D341Med (cell line): ENCODE results near the gene AMMECR1L.
"Not testable (repeated sequence)": the region's sequence is repeated elsewhere in the genome, so short reads cannot be mapped to it uniquely, and the experiment has no call there.

ENCODE experiments used
- DNase-seq: peaks from one replicate; pipeline ENCODE4 v3.0.0; 2012; ENCODE audit warnings: low spot score

AMMECR1L gene

DNA sequence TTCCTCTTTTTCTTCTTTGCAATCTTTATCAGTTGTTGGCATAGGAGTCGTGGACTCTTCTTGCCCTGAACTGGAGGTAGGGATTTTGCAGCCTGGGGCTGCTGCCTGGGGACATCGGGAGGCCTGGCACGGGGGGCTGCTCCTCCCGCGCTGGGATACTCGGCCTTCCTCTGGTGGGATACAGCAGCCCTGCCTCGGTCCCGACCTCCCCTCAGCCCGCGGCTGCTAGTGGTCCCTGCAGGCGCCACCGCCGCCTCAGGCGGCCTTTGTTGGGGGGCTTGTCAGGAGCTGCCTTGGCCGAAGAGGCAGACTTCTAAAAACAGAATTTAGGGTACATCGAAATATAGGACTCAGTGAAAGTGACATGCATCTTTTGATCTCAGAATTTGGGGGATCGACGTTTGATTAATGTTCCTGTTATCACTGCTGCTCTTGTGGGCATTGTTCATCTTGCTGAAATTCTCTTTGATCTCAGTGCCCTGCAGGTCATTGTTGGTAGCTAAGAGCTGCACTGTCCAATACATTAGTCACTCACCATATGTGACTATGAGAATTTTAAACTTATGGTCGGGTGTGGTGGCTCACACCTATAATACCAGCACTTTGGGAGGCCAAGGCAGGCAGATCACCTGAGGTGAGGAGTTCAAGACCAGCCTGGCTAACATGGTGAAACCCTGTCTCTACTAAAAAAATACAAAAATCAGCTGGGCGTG, 44.1 kb downstream of the AMMECR1L start:
- DNase-seq, result no peak

DNA sequence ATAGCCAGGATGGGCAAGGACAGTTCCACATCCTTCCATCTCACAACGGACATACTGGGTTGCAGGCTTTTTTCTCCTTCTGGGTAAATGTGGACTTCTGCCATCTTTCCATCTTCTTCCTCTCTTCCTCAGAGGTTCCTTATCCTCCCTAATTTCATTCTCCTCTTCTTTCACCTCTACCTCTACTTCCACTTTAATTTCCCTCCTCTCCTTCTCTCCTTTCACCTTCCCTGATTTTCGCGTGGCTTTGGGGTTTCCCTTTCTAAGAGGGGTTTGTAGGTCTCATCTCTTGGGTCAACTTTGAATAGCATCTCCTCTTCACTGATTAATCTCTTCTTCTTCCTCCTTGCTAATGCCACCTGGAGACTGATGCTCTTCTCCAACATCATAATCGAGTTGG, 44.9 kb downstream of the AMMECR1L start:
- no peak for DNase-seq

DNA sequence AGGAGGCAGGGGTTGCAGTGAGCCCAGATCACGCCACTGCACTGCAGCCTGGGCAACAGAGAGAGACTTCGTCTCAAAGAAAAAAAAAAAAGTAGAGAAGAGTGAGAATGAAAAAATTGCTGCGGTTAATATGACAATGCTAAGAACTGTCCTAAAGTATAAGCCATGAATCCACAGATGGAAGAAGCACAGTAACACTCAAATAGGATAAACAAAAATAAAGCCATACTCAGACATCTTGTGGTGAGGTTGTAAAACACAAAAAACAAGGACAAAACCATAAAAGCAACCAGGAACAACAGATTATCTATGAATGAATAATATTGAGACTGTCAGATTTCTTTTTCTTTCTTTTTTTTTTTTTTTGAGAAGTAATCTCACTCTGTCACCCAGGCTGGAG, 50.8 kb downstream of the AMMECR1L start:
- DNase-seq, result no peak

DNA sequence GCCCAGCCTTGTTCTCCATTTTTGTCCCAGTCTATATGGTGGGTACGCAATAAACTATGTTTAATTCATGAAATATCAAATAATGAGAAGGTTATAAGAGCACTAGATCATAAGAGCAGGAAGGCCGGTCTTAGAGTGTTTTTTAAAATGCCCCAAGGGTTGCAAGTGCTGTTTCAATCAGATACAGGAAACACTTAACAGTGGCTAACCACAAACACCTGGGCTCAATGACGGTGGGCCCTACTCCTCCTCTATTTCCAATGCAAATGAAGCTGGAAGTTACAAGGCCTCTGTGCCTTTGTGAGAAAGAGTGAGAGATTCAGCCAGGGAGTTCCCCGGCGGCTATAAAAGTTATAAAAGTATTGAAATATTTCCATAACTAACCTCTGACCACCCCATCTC, 55.9 kb downstream of the AMMECR1L start:
- no peak for DNase-seq

DNA sequence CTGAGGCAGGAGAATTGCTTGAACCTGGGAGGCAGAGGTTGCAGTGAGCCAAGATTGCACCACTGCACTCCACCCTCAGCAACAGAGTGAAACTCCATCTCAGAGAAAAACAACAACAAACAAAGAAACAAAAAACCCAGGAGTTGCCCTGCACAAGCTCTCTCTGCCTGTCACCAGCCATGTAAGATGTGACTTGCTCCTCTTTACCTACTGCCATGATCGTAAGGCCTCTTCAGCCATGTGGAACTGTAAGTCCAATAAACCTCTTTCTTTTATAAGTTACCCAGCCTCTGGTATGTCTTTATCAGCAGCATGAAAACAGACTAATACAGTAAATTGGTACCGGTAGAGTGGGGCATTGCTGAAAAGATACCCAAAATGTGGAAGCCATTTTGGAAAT, 59.0 kb downstream of the AMMECR1L start:
- DNase-seq, result not testable (repeated sequence)

DNA sequence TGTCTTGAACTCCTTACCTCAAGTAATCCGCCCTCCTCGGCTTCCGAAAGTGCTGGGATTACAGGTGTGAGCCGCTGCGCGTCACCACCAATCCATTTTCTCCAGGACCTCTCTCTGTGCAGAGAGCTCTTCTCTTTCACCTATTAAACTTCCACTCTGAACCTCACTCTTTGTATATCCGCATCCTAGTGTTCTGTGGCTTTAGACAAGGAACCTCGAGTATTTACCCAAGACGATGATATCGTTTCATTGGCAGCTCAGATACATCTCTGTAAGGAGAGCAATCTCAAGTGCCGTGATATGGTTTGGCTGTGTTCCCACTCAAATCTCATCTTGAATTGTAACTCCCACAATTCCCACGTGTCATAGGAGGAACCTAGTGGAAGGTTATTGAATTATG, 59.7 kb downstream of the AMMECR1L start:
- no peak for DNase-seq

DNA sequence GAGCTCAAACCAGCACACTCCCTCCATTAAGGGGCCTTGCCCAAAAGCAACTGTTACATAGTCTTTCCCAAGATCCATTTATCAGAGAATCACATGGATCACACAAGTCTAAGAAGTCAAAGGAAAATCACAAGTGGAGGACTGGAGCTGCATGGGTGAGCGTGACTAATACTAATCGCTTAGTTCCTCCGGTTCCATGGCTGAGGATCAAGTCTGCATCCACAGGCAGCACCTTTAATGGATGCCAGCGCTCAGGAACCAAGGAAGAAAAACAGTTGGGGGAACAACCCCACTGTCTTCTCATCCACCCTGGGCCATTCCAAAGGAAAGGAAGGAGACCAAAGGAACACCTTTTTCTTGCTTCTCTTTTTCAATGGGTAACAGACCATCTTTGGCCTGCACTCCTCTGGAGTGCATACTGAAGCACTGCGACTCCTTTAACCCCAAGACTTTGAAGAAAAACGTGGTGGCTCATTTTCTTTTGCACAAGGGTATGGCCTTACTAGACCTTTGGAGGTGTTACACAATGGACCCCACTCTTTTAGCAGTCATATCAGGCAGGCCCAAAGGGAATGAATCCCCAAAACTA, 65.6 kb downstream of the AMMECR1L start:
- no peak for DNase-seq

DNA sequence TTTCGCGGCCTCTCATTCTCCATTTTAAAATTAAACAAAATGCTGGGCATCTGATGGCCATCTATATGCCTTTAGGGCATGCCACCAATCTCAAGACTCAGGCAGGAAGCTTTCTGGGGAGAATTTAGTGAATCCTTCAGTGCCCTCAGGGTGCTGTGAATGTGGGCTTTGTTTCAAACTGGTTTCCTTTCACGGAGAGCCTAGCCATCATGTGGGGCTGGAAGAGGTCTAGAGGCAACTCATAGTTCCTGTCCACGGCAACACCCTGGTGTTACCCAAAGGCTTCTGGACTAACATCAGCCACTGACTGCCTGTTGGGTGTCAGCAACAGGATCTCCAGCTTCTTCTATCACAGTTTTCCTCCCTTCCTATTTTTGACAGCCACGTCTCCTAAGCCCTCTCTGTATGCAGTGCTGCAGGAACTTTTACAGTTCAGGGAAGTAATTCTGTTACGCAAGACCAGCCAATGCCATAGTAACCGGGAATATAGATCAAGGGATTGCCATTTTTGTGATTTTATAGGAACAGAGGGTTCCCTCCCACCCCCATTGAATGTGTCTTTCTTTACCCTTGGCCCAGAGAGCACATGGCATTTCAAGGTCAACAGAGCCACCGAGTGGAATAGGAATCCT, 66.8 kb downstream of the AMMECR1L start:
- DNase-seq, result no peak

DNA sequence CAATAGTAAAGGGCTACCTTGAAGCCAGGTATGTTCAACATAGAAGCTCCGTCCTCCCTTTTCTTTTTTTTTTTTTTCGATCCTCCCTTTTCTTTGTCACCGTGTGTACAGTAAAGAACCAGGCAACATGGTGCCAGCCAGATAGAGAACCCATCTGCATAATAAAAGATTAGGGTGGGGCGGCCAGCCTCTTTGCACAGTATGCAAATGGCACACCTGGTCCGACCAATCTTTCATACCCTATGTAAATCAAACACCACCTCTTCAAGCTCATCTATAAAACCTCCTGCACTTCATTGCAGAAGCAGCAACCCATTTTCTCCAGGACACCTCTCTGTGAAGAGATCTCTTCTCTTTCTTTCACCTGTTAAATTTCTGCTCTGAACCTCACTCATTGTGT, 67.5 kb downstream of the AMMECR1L start:
- no peak for DNase-seq

DNA sequence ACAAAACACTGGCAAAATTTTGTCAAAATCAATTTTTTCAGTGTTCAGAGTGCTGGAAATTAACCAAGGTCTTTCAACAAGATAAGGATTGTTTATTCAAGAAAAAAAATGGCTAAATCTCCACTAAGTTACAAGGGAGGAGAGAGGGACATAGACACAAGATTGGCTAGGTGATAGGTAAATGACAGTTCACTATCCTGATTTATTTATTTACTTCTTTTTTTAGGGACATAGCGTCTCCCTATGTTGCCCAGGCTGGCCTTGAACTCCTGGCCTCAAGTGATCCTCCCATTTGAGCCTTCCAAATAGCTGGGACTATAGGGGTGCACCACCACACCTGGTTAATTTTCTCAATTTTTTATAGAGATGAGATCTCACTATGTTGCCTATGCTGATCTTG, 71.1 kb downstream of the AMMECR1L start:
- DNase-seq, result no peak

DNA sequence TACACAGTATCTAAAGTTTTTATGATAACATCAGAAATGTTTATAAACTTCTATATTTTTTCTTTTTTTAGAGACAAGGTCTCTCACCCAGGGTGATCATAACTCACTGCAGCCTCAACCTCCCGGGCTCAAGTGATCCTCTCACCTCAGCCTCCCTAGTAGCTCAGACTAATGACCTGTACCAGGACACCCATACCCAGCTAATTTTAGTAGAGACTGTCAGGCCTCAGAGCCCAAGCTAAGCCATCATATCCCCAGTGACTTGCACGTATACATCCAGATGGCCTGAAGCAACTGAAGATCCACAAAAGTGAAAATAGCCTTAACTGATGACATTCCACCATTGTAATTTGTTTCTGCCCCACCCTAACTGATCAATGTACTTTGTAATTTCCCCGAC, 73.3 kb downstream of the AMMECR1L start:
- not testable (repeated sequence) for DNase-seq
